PC-9 (cell line): ENCODE measurements around the gene CTXND1. TPM values are rescaled to one million over a fixed set of nuclear protein-coding genes. Genes with fewer than 3 reads are reported as not detected.

Source experiments
- BruUV-seq: library from RNA; stranded (reverse); fragments of 400-500 nt; replicated peaks from 2 replicates; lab custom pipeline; 2021; lab: Mats Ljungman, UMichigan
- CTCF ChIA-PET: fragments of 300-600 bp; sonication (Branson Sonifier 250); formaldehyde crosslinking; loops from one replicate; lab custom pipeline; 2022; ENCODE audit warnings: antibody characterized with exemption; lab: Charles Lee
- POLR2A ChIA-PET: fragments of 300-600 bp; sonication (Branson Sonifier 250); formaldehyde crosslinking; loops from one replicate; lab custom pipeline; 2022; ENCODE audit warnings: antibody characterized with exemption; ENCODE audit not compliant: unreplicated experiment; lab: Charles Lee
- DNase-seq, 2 experiments: peaks; one replicate each; pipeline versions ENCODE4 v3.0.0 to v3.0.0-alpha.2; 2015 to 2022; ENCODE audit warnings: mixed read lengths in 1 of 2
- H2AFZ ChIP-seq: fragments of 200-600 bp; sonication (generic); 2 replicates; pipeline ENCODE4 v1.8.1; 2017; ENCODE audit warnings: antibody characterized with exemption
- H3F3A ChIP-seq: fragments of 200-600 bp; sonication (generic); 2 replicates; pipeline ENCODE4 v1.8.1; 2017; ENCODE audit warnings: antibody characterized with exemption, mild to moderate bottlenecking, low read depth; ENCODE audit not compliant: insufficient read depth
- H3K27ac ChIP-seq: fragments of 200-600 bp; sonication (generic); 2 replicates; pipeline ENCODE4 v1.6.1; 2016; ENCODE audit warnings: mixed run types
- H3K27me3 ChIP-seq: fragments of 200-600 bp; sonication (generic); 2 replicates; pipeline ENCODE4 v1.6.1; 2016; ENCODE audit warnings: low read depth, mixed run types; ENCODE audit not compliant: insufficient read depth
- H3K36me3 ChIP-seq: fragments of 200-600 bp; sonication (generic); 2 replicates; pipeline ENCODE4 v1.6.1; 2016; ENCODE audit warnings: low read depth, mixed run types
- H3K4me1 ChIP-seq: fragments of 200-600 bp; sonication (generic); replicated peaks from 2 replicates; pipeline ENCODE4 v1.6.1; 2016; ENCODE audit warnings: mixed run types; ENCODE audit not compliant: insufficient read depth
- H3K4me2 ChIP-seq: fragments of 200-600 bp; sonication (generic); 2 replicates; pipeline ENCODE4 v1.6.1; 2017; ENCODE audit warnings: mixed run types
- H3K4me3 ChIP-seq: fragments of 200-600 bp; sonication (generic); 2 replicates; pipeline ENCODE4 v1.6.1; 2016; ENCODE audit warnings: mixed run types
- H3K79me2 ChIP-seq: fragments of 200-600 bp; sonication (generic); 2 replicates; pipeline ENCODE4 v1.6.1; 2017; ENCODE audit warnings: low read depth, mixed run types
- H3K9me2 ChIP-seq: fragments of 200-600 bp; sonication (generic); 2 replicates; pipeline ENCODE4 v1.8.1; 2017; ENCODE audit warnings: mild to moderate bottlenecking; ENCODE audit not compliant: insufficient read depth
- H3K9me3 ChIP-seq: fragments of 200-600 bp; sonication (generic); 2 replicates; pipeline ENCODE4 v1.8.1; 2016; ENCODE audit warnings: low read depth; ENCODE audit not compliant: insufficient read depth
- H4K20me1 ChIP-seq: fragments of 200-600 bp; sonication (generic); 2 replicates; pipeline ENCODE4 v1.8.1; 2017; ENCODE audit not compliant: insufficient read depth
- EZH2 ChIP-seq: fragments of 200-600 bp; sonication (generic); IDR thresholded peaks from 2 replicates; pipeline ENCODE4 v1.8.0; 2017; ENCODE audit warnings: antibody characterized with exemption, low read depth
- intact Hi-C: fragments of 100-400 bp; cut with micrococcal nuclease; formaldehyde crosslinking; loops from one replicate; pipeline ENCODE4 v1.10.0; 2022; ENCODE audit not compliant: unreplicated experiment
- total RNA-seq: library from RNA; stranded (reverse); gene quantifications from 2 replicates; pipeline ENCODE4 v1.2.3, GENCODE V29; 2021
- TF ChIP-seq, protein P1 (sequence below): fragments of 200-600 bp; sonication (generic); conservative IDR thresholded peaks from 2 replicates; pipeline ENCODE4 v1.6.1; 2017; ENCODE audit warnings: mixed run types, antibody characterized with exemption, mild to moderate bottlenecking, moderate library complexity

CTXND1 gene
- total RNA-seq, 1 experiment from 2014 or later: not detected

DNA sequence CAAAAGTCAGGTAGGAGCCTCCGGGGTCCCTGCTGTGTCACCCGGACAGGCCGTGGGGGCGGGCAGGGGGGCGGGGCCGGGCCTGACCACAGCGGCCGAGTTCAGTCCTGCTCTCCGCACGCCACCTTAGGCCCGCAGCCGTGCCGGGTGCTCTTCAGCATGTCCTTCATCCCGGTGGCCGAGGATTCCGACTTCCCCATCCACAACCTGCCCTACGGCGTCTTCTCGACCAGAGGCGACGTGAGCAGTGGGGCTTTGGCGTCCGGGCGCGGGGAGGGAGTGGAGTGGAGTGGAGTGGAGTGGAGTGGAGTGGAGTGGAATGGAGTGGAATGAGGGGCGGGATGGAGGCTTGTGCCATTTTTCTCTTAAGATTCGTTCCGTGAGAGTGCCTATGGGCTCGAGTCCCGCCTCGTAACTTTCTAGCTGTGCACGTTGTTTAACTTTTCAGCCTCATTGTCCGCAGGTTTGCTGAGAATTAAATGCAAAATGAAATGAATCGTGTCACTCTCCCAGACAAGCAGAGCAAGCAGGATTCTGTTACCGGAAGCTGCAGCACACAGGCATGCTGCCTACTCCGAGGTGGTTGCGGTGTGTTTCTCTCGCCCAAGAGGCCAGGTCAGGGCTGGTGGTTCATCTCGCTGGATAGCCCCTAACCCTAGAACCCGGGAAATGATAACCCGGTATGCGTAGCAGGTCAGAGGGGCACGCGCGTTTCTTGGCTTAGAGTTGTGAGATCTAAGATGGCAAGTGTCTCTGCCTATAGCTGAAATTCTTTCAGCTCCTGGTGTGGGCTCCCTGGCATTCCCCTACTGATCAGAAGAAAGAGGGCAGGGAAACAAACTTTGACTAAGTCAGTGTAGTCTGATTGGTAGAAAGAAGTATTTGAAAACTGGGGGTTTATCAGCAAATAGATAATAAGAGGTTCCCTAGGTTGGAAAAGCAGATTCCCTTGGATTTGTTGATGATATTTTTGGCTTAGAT, 98.8 kb downstream of the CTXND1 start, which contains the start of gene FAH:
Gene FAH, plus strand, starts transcription at position 104 of the 981 bp plus-strand sequence. Its CDS starts 56 bp downstream, at position 160.
- Histone ChIP-seq H2AFZ (peak within 1 kb of the TSS; percentile 96), H3F3A (peaks cover 12% of the 10 kb centered on the region), H4K20me1 (no peaks in the 10 kb centered on the region), H3K4me1 (peaks cover 26% of the 10 kb centered on the region), H3K79me2 (peaks cover 24% of the 10 kb centered on the region), H3K4me2 (peak within 1 kb of the TSS; percentile 88), H3K36me3 (peaks cover 7% of the 10 kb centered on the region; the same call in 1 of the 2 replicates), H3K9me2 (no peaks in the 10 kb centered on the region), H3K27me3 (no peaks in the 10 kb centered on the region), H3K27ac (peak within 1 kb of the TSS; percentile 60), H3K4me3 (peak within 1 kb of the TSS; percentile 64), H3K9me3 (no peaks in the 10 kb centered on the region)
- CTCF ChIA-PET: interaction anchor here (0.7 to 0.8 kb wide), 3 partner anchors 62 to 257 kb away, joined by 6 to 30 read pairs (median 11); no protein-coding TSS in a partner anchor
- peak in 1 of 2 experiments; percentile 73 for DNase-seq
- intact Hi-C loops: loop anchor here (2.0 kb wide), 3 partner anchors 94 to 256 kb away; partner anchors contain the start of genes MTHFS and ZFAND6
- no TSS peak for BruUV-seq
- POLR2A ChIA-PET: interaction anchor here (0.6 to 0.7 kb wide), 3 partner anchors 27 to 827 kb away, joined by 3 to 23 read pairs (median 4); no protein-coding TSS in a partner anchor
- TF ChIP-seq EZH2: no peak
- TF ChIP-seq, protein P1, sequence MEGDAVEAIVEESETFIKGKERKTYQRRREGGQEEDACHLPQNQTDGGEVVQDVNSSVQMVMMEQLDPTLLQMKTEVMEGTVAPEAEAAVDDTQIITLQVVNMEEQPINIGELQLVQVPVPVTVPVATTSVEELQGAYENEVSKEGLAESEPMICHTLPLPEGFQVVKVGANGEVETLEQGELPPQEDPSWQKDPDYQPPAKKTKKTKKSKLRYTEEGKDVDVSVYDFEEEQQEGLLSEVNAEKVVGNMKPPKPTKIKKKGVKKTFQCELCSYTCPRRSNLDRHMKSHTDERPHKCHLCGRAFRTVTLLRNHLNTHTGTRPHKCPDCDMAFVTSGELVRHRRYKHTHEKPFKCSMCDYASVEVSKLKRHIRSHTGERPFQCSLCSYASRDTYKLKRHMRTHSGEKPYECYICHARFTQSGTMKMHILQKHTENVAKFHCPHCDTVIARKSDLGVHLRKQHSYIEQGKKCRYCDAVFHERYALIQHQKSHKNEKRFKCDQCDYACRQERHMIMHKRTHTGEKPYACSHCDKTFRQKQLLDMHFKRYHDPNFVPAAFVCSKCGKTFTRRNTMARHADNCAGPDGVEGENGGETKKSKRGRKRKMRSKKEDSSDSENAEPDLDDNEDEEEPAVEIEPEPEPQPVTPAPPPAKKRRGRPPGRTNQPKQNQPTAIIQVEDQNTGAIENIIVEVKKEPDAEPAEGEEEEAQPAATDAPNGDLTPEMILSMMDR: no peak

DNA sequence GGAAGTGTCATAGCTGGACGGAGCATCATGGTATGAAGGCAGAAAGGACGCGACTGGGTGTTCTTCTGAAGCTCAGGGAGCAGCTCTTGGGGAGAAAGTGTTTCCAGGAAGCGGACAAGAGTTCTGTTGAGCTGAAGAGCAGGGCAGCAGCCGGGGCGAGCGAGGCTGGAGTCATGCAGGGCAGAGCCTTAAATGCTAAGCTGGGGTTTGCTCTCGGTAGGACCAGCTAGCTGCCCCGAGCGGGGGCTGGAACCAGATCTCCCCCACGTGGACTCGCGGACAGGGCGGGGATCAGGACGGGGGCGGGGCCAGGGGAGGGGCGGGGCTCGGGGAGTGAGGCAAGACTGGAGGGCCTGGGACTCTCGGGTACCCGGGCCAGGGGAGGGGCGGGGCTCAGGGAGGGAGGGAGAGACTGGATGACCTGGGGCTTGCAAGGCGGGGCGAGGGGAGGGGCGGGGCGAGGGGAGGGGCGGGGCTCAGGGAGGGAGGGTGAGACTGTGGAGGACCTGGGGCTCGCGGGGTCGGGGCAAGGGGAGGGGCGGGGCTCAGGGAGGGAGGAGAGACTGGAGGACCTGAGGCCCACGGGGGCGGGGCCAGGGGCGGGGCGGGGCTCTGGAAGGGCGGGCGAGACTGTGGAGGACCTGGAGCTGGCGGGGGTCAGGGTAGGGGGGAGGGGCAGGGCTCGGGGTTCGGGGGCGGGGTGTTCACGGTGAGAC, 99.7 kb downstream of the CTXND1 start:
- Histone ChIP-seq H3K36me3 (0 out of 2 replicates have a peak, but pooled peaks cover 4% of the 10 kb centered on the region), H3K9me2 (no peaks in the 10 kb centered on the region), H3K4me1 (peaks cover 26% of the 10 kb centered on the region), H3F3A (peaks cover 12% of the 10 kb centered on the region), H3K9me3 (no peaks in the 10 kb centered on the region), H3K27me3 (no peaks in the 10 kb centered on the region), H3K4me3 (peak overlapping the region; percentile 64), H3K4me2 (peak overlapping the region; percentile 88), H3K79me2 (peaks cover 24% of the 10 kb centered on the region), H4K20me1 (no peaks in the 10 kb centered on the region), H3K27ac (peak overlapping the region; percentile 60), H2AFZ (peak overlapping the region; percentile 96)
- intact Hi-C loops: loop anchor here (2.0 kb wide), 3 partner anchors 94 to 256 kb away; partner anchors contain the start of genes MTHFS and ZFAND6
- ChIA-PET POLR2A (interaction anchor here (0.6 to 0.7 kb wide), 4 partner anchors 14 to 828 kb away, joined by 4 to 23 read pairs (median 6); no protein-coding TSS in a partner anchor), CTCF (interaction anchor here (0.7 to 0.8 kb wide), 3 partner anchors 61 to 256 kb away, joined by 6 to 30 read pairs (median 11); no protein-coding TSS in a partner anchor)
- BruUV-seq: no TSS peak
- DNase-seq: peak; percentile 79 to 81
- TF ChIP-seq, protein P1: no peak
- TF ChIP-seq EZH2: no peak
